AG10803 (cell line): ENCODE data around the gene FEM1B.

Source experiments
- DNase-seq: peaks from one replicate; pipeline ENCODE4 v3.0.0; 2010; ENCODE audit warnings: low read depth
- H3K4me3 ChIP-seq: 2 replicates; pipeline ENCODE4 v1.5.1; 2011; ENCODE audit warnings: mild to moderate bottlenecking, low read length, control low read depth
- CTCF ChIP-seq: conservative IDR thresholded peaks from 2 replicates; pipeline ENCODE4 v1.5.1; 2011; ENCODE audit warnings: mild to moderate bottlenecking, low read length, control low read depth, inconsistent platforms

The FEM1B gene

GRCh38 chr15:68317281-68318007 is 39.9 kb downstream of the FEM1B start:
- TF ChIP-seq CTCF = no peak
- no peak for DNase-seq
- no peak overlapping the region for H3K4me3 ChIP-seq

- no peak for DNase-seq
- no peak overlapping the region for H3K4me3 ChIP-seq
- no peak for TF ChIP-seq CTCF
Observed at GRCh38 chr15:68318008-68318835, 40.7 kb downstream of the FEM1B start.

- no peak overlapping the region for H3K4me3 ChIP-seq
- no peak for TF ChIP-seq CTCF
- DNase-seq = no peak
Observed at GRCh38 chr15:68318931-68319909, 41.7 kb downstream of the FEM1B start.

GRCh38 chr15:68319997-68320396 is 42.5 kb downstream of the FEM1B start:
- H3K4me3 ChIP-seq = no peak overlapping the region
- no peak for DNase-seq
- TF ChIP-seq CTCF = no peak

GRCh38 chr15:68321229-68321628 is 43.7 kb downstream of the FEM1B start:
- DNase-seq = no peak
- H3K4me3 ChIP-seq = no peak overlapping the region
- TF ChIP-seq CTCF = no peak

GRCh38 chr15:68322796-68323195 is 45.3 kb downstream of the FEM1B start:
- DNase-seq = no peak
- TF ChIP-seq CTCF = no peak
- no peak overlapping the region for H3K4me3 ChIP-seq
